Karpas-422 (cell line): Measurements from ENCODE around the gene SUPT3H. TPM values are rescaled to one million over a fixed set of nuclear protein-coding genes. Genes with fewer than 3 reads are reported as not detected.
"Not testable (repeated sequence)": the region's sequence is repeated elsewhere in the genome, so short reads cannot be mapped to it uniquely, and the experiment has no call there.

ENCODE experiments used
- DNase-seq: peaks from one replicate; pipeline ENCODE4 v3.0.0-alpha.2; 2015
- H2AFZ ChIP-seq: fragments of 200-600 bp; sonication (generic); 2 replicates; pipeline ENCODE4 v1.6.1; 2014; ENCODE audit warnings: antibody characterized with exemption, low read length, mixed read lengths
- H3K27ac ChIP-seq: fragments of 200-600 bp; sonication (generic); 2 replicates; pipeline ENCODE4 v1.5.1; 2014; ENCODE audit warnings: mild to moderate bottlenecking, low read length, moderate library complexity
- H3K27me3 ChIP-seq: fragments of 200-600 bp; sonication (generic); 2 replicates; pipeline ENCODE4 v1.6.1; 2014; ENCODE audit warnings: low read length, mixed read lengths
- H3K36me3 ChIP-seq: fragments of 200-600 bp; sonication (generic); 2 replicates; pipeline ENCODE4 v1.6.1; 2014; ENCODE audit warnings: low read length, mixed read lengths; ENCODE audit not compliant: insufficient read depth
- H3K4me1 ChIP-seq: fragments of 200-600 bp; sonication (generic); 2 replicates; pipeline ENCODE4 v1.6.1; 2014; ENCODE audit warnings: mild to moderate bottlenecking, low read length, mixed read lengths
- H3K4me2 ChIP-seq: fragments of 200-600 bp; sonication (generic); 2 replicates; pipeline ENCODE4 v1.6.1; 2014; ENCODE audit warnings: low read length, low read depth, mild to moderate bottlenecking; ENCODE audit not compliant: poor library complexity, severe bottlenecking
- H3K4me3 ChIP-seq: fragments of 200-600 bp; sonication (generic); 2 replicates; pipeline ENCODE4 v1.5.1; 2014; ENCODE audit warnings: mild to moderate bottlenecking, antibody characterized with exemption, low read length, mixed read lengths
- H3K79me2 ChIP-seq: fragments of 200-600 bp; sonication (generic); 2 replicates; pipeline ENCODE4 v1.6.1; 2014; ENCODE audit warnings: mild to moderate bottlenecking, low read length, mixed read lengths
- H3K9ac ChIP-seq: fragments of 200-600 bp; sonication (generic); 2 replicates; pipeline ENCODE4 v1.6.0; 2014; ENCODE audit warnings: low read length
- H3K9me2 ChIP-seq: fragments of 200-600 bp; sonication (generic), shearing (Covaris generic); replicated peaks from 2 replicates; pipeline ENCODE4 v1.6.0; 2014; ENCODE audit warnings: mild to moderate bottlenecking, low read length, moderate library complexity; ENCODE audit not compliant: insufficient read depth
- H3K9me3 ChIP-seq: fragments of 300-700, 200-600 bp; sonication (generic); 2 replicates; pipeline ENCODE4 v1.6.1; 2014; ENCODE audit warnings: low read length, mixed read lengths
- H4K20me1 ChIP-seq: fragments of 200-600 bp; sonication (generic); 2 replicates; pipeline ENCODE4 v1.6.1; 2014; ENCODE audit warnings: mild to moderate bottlenecking, antibody characterized with exemption, low read length, low read depth; ENCODE audit not compliant: insufficient read depth
- total RNA-seq: library from RNA; depleted of rRNA; stranded (reverse); fragments of >200 nt; shearing (Covaris generic); gene quantifications from 2 replicates; pipeline ENCODE4 v1.2.3, GENCODE V29; 2014; ENCODE audit warnings: low replicate concordance

SUPT3H gene
- total RNA-seq, 1 experiment from 2014 or later = 2.6 TPM

DNA sequence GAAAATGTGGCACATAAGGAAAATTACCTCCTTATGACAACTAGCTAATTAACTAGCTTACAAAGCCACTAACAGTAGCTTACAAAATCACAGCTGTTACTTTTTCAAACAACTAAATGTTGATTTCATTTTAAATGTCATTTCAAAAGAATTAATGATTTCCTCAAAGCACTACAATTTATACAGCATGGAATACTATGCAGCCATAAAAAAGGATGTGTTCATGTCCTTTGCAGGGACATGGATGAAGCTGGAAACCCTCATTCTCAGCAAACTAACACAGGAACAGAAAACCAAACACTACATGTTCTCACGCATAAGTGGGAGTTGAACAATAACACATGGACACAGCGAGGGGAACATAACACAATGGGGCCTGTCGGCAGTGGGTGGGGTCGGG, 100.0 kb downstream of the SUPT3H start:
- not testable (repeated sequence) for H2AFZ ChIP-seq, H3K27me3 ChIP-seq, H3K4me3 ChIP-seq, H3K9me3 ChIP-seq, H3K9me2 ChIP-seq, H3K27ac ChIP-seq, H4K20me1 ChIP-seq, DNase-seq, H3K9ac ChIP-seq, H3K4me1 ChIP-seq, H3K4me2 ChIP-seq, H3K79me2 ChIP-seq, H3K36me3 ChIP-seq

DNA sequence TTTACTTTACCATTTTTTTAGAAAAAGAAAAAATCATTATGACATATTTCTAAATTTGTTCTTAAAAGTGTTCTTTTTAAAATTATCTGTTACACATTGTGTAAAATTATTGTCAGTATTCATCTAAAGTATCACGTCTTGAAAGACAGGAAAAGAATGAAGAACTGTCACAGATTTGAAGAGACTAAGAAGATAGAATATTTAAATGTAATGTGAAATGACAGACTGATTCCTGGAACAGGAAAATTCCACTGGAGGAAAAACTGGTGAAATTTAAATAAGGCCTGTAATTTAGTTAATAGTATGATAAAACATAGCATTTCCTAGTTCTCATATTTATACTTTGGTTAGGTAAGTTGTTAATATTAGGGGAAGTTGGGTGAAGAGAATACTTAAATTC, 102.4 kb downstream of the SUPT3H start:
- Histone ChIP-seq H3K4me2 (no peak overlapping the region), H3K36me3 (no peaks in the 10 kb centered on the region), H3K9ac (no peak overlapping the region), H3K4me1 (no peaks in the 10 kb centered on the region), H3K9me3 (no peaks in the 10 kb centered on the region), H3K27me3 (no peaks in the 10 kb centered on the region), H3K4me3 (no peak overlapping the region), H3K9me2 (no peaks in the 10 kb centered on the region), H4K20me1 (no peaks in the 10 kb centered on the region), H2AFZ (no peak overlapping the region), H3K79me2 (no peaks in the 10 kb centered on the region), H3K27ac (no peak overlapping the region)
- DNase-seq = no peak

DNA sequence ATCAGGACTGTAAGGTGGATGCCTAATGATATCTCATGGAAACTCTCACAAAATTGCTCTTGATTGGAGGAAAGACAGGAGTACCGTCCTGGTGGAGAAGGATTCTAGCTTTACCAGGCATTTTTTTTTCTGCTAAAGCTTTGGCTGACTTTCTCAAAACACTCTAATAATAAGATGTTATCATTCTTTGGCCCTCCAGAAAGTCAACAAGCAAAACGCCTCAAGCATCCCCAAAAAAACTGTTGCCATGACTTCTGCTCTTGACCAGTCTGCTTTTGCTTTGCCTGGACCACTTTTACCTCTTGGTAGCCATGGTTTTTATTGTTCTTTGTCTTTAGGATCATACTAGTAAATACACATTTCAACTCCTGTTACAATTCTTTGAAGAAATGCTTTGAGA, 105.1 kb downstream of the SUPT3H start:
- H3K9me3 ChIP-seq = no peaks in the 10 kb centered on the region
- no peaks in the 10 kb centered on the region for H4K20me1 ChIP-seq
- no peaks in the 10 kb centered on the region for H3K79me2 ChIP-seq
- H3K4me3 ChIP-seq = no peak overlapping the region
- H2AFZ ChIP-seq = no peak overlapping the region
- no peaks in the 10 kb centered on the region for H3K27me3 ChIP-seq
- H3K36me3 ChIP-seq = no peaks in the 10 kb centered on the region
- no peak overlapping the region for H3K27ac ChIP-seq
- H3K4me1 ChIP-seq = no peaks in the 10 kb centered on the region
- H3K4me2 ChIP-seq = no peak overlapping the region
- H3K9ac ChIP-seq = no peak overlapping the region
- no peak for DNase-seq
- H3K9me2 ChIP-seq = no peaks in the 10 kb centered on the region

DNA sequence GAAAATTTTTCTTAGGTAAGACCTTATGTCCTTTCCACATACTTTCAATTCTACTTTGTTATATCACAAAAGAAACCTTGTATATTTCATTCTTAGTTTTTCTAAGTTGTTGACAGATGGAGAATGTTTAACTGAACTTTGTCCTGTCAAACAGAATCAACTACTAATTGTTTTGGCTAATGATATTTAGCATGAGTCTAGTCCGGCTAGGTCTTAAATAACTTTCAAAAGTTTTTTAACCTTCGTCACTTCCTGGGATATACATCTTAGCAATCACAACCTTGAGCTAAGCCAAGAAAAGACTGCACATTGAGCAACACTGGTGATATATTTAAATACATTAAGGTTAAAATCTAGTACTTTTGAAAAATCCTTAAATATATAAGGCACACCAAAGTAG, 112.5 kb downstream of the SUPT3H start:
- DNase-seq = no peak
- Histone ChIP-seq H3K9me3 (no peaks in the 10 kb centered on the region), H3K4me3 (no peak overlapping the region), H3K9ac (no peak overlapping the region), H3K79me2 (no peaks in the 10 kb centered on the region), H3K4me2 (no peak overlapping the region), H3K27me3 (no peaks in the 10 kb centered on the region), H3K36me3 (no peaks in the 10 kb centered on the region), H3K9me2 (no peaks in the 10 kb centered on the region), H3K4me1 (no peaks in the 10 kb centered on the region), H3K27ac (no peak overlapping the region), H4K20me1 (no peaks in the 10 kb centered on the region), H2AFZ (no peak overlapping the region)

DNA sequence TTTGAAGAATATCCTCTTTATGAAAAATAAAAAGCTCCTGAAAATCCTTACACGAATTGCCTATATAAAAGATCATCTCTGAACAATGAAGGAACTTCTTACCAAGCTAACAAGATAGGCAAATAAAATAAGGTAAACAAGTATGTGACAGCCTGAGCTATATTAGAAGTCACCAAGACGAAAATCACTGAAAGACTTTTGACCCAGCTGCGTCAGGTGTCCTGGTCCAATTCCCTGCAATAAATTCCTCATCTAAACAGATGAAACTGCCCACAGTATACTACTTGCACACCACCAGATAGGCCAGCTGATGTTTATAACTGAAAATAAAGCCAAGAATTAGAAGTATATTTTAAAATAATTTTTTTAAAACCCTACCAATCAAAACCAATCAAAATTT, 117.0 kb downstream of the SUPT3H start:
- no peak overlapping the region for H3K4me3 ChIP-seq
- H3K4me1 ChIP-seq = no peaks in the 10 kb centered on the region
- H2AFZ ChIP-seq = no peak overlapping the region
- H3K9ac ChIP-seq = no peak overlapping the region
- H3K9me2 ChIP-seq = no peaks in the 10 kb centered on the region
- no peak for DNase-seq
- H3K79me2 ChIP-seq = no peaks in the 10 kb centered on the region
- no peaks in the 10 kb centered on the region for H3K36me3 ChIP-seq
- no peaks in the 10 kb centered on the region for H3K27me3 ChIP-seq
- no peaks in the 10 kb centered on the region for H4K20me1 ChIP-seq
- H3K27ac ChIP-seq = no peak overlapping the region
- H3K9me3 ChIP-seq = no peaks in the 10 kb centered on the region
- H3K4me2 ChIP-seq = no peak overlapping the region

DNA sequence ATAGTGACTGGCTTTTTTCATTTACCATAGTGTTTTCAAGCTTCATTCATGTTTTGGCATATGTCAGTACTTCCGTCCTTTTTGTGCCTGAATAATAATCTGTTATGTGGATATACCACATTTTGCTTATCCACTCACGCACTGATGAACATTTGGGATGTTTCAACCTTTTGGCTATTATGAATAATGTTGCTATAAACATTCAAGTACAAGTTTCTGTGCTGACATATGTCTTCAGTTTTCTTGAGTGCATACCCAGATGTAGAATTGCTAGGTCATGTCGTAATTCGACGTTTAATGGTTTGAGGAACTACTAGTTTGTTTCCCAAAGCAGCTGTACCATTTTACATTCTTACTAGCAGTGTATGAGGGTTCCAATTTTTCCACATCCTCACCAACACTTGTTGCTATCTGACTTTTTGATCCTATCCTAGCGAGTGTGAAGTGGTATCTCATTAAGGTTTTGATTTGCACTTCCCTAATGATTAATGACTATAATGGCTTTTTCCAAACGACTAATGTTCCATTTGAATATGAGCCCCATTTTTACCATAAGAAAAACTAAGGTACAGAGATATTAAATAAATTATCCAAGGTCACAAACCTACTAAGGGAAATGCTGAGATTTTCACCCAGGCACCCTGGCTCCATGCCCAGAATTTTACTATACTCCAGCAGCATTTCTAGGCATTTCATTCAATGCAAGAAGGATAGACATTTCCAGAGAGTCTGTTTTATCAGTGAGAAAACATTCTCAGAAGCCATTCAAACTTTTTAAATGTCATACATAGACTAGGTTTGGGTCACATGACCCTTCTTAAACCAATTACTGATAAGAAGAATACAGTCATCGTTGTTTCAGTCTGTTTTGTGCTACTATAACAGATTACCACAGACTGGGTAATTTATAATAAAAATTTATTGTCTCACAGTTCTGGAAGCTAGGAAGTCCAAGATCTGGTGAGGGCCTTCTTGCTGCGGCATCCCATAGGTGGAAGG, 120.7 kb downstream of the SUPT3H start:
- Histone ChIP-seq H3K4me1 (no peaks in the 10 kb centered on the region), H3K9me3 (no peaks in the 10 kb centered on the region), H3K79me2 (no peaks in the 10 kb centered on the region), H3K27ac (no peak overlapping the region), H3K27me3 (no peaks in the 10 kb centered on the region), H2AFZ (no peak overlapping the region), H3K9ac (no peak overlapping the region), H3K4me3 (no peak overlapping the region), H3K4me2 (no peak overlapping the region), H4K20me1 (no peaks in the 10 kb centered on the region), H3K9me2 (no peaks in the 10 kb centered on the region), H3K36me3 (no peaks in the 10 kb centered on the region)
- no peak for DNase-seq

DNA sequence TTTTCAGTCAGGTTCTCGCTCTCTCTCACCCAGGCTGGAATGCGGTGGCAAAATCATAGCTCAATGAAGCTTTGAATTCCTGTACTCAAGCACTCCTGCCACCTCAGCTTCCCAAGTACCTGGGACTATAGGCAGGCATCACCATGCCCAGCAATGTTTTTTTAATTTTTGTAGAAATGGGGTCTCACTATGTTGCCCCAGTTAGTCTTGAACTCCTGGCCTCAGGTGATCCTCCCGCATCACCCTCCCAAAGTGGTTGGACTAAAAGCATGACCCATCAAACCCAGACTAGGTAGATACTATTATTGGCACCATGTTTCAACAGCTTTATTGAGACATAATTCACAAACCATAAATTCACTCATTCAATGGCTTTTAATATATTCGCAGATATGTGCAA, 122.3 kb downstream of the SUPT3H start:
- no peaks in the 10 kb centered on the region for H3K27me3 ChIP-seq
- no peak overlapping the region for H3K4me3 ChIP-seq
- H3K27ac ChIP-seq = no peak overlapping the region
- no peaks in the 10 kb centered on the region for H3K9me3 ChIP-seq
- no peaks in the 10 kb centered on the region for H3K9me2 ChIP-seq
- H3K4me2 ChIP-seq = no peak overlapping the region
- no peak for DNase-seq
- H3K36me3 ChIP-seq = no peaks in the 10 kb centered on the region
- H3K4me1 ChIP-seq = no peaks in the 10 kb centered on the region
- no peak overlapping the region for H2AFZ ChIP-seq
- no peaks in the 10 kb centered on the region for H4K20me1 ChIP-seq
- no peaks in the 10 kb centered on the region for H3K79me2 ChIP-seq
- no peak overlapping the region for H3K9ac ChIP-seq

DNA sequence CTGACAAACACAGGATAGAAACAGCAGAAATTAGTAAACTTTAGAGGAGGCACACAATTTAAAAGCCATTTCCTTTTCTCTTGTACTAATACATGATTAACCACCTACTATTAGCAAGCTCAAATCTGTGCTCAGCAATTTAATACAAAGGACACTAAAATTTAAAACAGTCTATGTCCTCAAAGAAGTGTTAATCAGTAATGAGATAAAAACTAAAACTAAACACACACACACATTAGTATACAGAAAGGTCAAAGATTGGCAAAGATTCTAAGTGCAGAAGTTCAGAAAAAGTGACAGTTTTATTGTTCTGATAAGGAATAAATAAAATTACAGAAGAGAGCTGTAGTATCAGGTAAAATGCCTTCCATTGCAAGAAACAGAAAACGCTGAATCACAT, 123.5 kb downstream of the SUPT3H start:
- Histone ChIP-seq H3K9ac (no peak overlapping the region), H3K4me2 (no peak overlapping the region), H4K20me1 (no peaks in the 10 kb centered on the region), H3K27me3 (no peaks in the 10 kb centered on the region), H3K4me1 (no peaks in the 10 kb centered on the region), H3K4me3 (no peak overlapping the region), H3K9me2 (no peaks in the 10 kb centered on the region), H3K36me3 (no peaks in the 10 kb centered on the region), H3K79me2 (no peaks in the 10 kb centered on the region), H3K27ac (no peak overlapping the region), H2AFZ (no peak overlapping the region), H3K9me3 (no peaks in the 10 kb centered on the region)
- no peak for DNase-seq
